ACHN (cell line): ENCODE measurements around the gene NEK9.
"Not testable (repeated sequence)": the region's sequence is repeated elsewhere in the genome, so short reads cannot be mapped to it uniquely, and the experiment has no call there.

ENCODE experiments used
- DNase-seq: peaks from one replicate; pipeline ENCODE4 v3.0.0-alpha.2; 2015
- in situ Hi-C: cut with HindIII; loops from 2 replicates; pipeline ENCODE4 v1.10.0; 2017; ENCODE audit warnings: low sequenced_read_pairs, low pct_ligation_motif_present, low pct_unique_long_range_greater_than_20kb

NEK9 gene

DNA sequence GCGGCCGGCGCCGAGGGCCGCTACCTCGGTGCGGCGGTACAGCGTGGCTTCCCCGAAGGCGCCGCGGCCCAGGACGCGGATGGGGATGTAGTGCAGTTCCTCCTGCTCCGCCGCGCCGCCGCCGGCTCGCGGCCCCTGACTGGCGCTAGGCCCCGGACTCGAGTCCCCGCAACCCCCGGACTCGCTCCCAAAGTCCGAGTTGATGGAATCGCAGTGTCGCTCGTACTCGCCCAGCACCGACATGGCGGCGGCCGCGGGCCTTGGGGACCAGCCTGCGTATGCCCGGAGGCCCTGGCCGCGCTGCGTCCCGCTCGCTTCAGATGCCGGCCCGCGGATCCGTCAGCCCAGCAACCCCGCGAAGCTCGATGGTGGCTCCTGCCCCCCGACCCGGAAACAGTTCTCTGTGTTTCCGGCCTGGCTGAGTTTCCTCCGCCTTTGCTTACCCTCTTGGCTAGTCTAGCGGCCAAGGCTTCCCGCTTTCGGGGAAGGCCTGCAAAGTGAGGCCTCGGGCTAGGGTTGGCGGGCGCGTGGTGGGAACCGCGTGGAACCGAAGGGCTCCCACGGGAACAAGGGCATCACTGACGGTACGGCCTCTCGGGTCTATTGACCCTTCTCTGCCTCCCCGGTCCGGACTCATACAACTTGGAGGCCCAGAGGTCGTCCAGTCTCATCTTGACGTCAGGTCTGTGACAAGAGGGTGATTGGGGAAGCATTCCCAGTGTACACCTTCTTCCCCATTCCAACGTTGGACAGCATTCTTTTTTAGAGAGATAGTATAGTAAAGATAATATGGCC, at the start of gene NEK9:
TSS of gene NEK9 (minus strand) at position 370 of the 795 bp plus-strand sequence. CDS start at position 243, 127 bp downstream.
- in situ Hi-C loops, result no loop called here
- peak; percentile 86 for DNase-seq

GRCh38 chr14:75176142-75176820, 49.4 kb upstream of the NEK9 start, which contains the start of gene TMED10:
Gene TMED10, minus strand, starts transcription at chr14:75176612. Its CDS starts 33 bp downstream, at chr14:75176579.
- DNase-seq, result peak; percentile 79
- in situ Hi-C loops, result no loop called here

- DNase-seq, result no peak
- in situ Hi-C loops, result no loop called here
Measured at GRCh38 chr14:75175677-75176141, 48.9 kb upstream of the NEK9 start.

DNA sequence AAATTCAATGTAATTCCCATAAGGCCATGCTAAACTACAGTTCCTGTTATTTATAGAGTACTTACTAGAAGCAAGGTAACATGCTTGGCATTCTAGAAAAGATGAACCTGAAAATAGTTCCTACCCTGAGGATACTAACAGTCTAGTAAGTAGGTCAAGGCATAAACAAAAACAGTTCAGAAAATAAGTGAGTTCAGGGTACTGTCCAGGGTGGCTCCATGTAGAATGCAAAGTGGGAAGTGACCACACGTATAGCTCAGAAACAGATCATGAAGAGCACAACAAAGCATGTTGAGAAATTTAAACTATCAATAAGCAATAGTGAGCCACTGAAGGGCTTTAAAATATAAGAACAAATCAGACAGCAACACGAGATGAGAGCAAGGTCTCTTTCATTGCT, 47.2 kb upstream of the NEK9 start:
- DNase-seq, result no peak

GRCh38 chr14:75170772-75171171, 43.9 kb upstream of the NEK9 start:
- in situ Hi-C loops, result no loop called here
- no peak for DNase-seq

More for the DNA sequence above, 47.2 kb upstream of the NEK9 start:
- in situ Hi-C loops, result no loop called here

DNA sequence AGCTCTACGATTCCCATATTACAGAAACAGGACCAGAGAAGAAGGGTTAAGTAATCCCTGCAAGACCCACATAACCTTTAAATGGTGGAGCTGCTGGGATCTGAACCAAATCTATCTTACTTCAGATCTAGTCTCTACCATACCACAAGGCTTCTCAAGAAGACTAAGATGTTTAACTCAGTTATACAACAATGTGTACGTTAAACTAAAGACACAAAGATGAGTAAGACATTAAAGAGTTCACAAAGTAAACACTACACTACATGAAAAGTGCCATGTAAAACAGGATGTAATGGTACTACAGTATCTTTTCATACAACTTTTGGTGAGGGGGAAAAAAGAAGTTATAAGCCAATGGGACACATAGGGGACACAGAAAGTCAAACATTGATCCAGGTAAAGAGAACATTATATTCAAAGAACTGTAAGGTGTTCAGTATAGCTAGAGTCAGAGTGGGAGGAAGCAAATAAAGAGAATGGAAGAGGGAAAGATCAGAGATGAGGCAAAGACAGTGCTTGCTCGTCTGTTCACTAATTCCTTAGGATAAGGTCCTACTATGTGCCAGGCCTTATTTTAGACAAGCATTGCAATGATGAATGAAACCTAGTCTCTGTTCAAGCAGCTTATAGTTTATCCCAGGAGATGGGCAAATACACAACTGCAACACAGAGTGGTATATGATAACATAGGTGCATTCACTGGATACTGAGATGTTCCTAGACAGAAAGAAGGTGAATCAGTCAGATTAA, 41.9 kb upstream of the NEK9 start:
- DNase-seq, result no peak
- in situ Hi-C loops, result no loop called here

- in situ Hi-C loops, result no loop called here
- no peak for DNase-seq
Measured at GRCh38 chr14:75167325-75167724, 40.5 kb upstream of the NEK9 start.

DNA sequence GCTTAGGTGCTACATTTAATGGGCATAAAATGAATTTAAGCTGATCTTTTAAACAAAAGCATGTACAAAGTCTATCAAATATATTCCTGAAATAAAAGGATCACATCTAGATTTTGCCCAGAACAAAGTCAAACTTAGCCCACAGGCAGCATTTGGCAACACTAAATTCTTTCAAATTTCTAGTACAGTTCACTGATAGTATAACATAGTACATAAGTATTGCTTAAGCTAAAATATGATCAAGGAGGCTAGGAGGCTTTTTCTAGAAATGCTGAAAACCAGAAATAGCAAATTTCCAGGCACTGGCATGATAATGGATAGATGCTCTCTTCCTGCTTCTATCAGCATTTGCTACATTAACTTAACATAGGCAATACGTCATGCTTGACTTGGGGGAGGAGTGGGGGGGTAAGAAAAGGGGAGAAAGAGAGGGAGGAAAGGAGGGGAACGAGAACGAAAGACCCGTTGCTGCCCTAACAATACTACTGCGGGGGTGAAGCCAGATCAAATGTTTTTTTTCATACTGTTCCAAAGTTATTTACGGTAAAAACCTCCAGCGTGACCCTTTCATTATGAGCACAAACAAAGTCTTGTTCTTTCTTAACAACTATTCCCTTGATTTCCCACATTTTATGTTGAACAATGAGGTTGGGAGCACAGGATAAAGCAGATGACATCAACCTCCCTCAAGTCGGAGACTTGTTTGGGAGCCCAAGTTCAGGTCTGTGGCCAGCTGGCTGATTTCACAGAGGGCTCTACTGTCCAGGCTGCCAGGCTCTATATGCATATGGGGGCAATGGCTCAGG, 38.9 kb upstream of the NEK9 start:
- no peak for DNase-seq
- in situ Hi-C loops, result no loop called here

DNA sequence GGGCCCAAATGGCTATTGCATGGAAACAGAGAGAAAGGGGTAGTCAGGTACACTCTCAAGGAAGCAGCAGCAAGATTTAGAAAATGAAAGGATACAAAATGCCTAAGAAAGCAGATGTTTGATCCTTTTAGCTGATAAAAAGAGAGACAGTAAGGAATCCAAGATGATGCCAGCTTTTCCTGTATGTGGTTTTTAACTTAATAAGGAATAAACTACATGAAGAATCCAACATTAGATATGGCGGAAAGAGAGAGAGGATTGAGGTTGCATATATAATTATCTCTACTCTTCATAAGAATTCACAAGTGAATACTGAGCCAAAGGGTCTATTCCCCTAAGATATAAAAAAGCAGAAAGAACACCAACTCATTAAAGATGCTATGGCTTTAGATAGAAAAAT, 38.0 kb upstream of the NEK9 start:
- in situ Hi-C loops, result no loop called here
- no peak for DNase-seq

DNA sequence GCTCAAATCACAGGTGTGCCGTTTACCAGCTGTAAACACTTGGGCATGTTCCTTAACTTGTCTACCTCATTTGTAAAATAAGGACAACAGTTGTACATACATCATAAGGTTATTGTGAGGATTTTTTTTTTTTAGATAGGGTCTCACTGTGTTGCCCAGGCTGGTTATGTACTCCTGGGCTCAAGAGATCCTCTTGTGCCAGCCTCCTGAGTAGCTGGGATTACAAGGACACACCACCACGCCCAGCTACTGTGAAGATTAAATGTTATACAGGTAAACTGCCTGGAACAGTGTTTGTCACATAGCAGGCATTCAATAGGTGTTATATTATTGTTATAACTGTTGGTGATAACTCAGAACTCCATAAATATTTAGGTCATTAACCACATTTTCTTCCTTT, 36.8 kb upstream of the NEK9 start:
- in situ Hi-C loops, result no loop called here

DNA sequence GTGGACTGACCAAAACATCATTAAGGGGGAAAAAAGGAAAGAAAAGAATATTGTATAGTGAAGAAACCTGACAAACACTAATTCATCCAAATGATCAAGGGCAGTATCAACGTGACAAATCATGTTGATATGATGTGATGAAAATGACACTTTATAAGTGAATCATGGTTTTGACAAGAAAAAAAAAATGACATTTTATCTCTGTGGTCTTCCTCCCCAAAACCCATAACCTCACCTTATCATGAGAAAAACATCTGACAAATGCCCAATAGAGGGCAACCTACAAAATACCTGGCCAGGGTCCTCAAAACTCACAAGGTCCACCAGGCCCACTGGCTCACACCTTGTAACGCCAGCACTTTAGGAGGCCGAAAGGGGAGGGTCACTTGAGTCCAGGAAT, 35.8 kb upstream of the NEK9 start:
- in situ Hi-C loops, result no loop called here
- no peak for DNase-seq

More for the DNA sequence above, 36.8 kb upstream of the NEK9 start:
- no peak for DNase-seq

- no peak for DNase-seq
- in situ Hi-C loops, result no loop called here
Measured at GRCh38 chr14:75158843-75159614, 32.2 kb upstream of the NEK9 start.

GRCh38 chr14:75156901-75157300, 30.1 kb upstream of the NEK9 start:
- no peak for DNase-seq
- in situ Hi-C loops, result no loop called here

DNA sequence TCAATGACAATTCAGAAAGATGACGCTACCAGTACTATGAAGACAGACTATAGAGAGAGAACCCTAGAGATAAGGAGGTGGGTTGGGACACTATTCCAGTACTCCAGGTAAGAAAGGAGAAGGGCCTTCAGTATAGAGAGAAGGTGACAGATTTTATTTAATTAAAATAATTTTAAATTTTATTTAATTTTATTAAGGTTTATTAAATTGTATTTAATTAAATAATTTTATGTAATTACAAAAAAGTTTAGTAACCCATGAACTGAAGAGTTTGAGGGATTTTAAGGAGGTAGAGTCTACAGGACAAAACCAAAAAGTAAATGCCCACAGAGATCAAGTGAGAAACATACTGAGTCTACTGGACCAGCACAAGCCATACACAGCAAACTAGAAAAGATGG, 29.3 kb upstream of the NEK9 start:
- no peak for DNase-seq
- in situ Hi-C loops, result no loop called here

DNA sequence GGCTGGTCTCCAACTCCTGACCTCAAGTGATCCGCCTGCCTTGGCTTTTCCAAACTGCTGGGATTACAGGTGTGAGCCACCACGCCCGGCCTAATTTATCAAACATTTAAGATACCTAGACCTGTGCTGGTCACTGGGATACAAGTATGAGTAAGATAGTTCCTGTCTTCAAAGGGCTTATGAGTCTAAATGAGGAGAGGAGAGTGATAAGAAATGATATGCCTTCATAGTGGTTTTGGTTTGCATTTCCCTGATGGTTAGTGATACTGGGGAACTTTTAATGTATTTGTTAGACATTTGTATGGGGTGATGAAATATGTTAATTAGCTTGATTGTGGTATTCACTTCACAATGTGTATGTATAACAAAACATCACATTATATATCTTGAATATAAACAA, 28.3 kb upstream of the NEK9 start:
- no peak for DNase-seq
- in situ Hi-C loops, result no loop called here

DNA sequence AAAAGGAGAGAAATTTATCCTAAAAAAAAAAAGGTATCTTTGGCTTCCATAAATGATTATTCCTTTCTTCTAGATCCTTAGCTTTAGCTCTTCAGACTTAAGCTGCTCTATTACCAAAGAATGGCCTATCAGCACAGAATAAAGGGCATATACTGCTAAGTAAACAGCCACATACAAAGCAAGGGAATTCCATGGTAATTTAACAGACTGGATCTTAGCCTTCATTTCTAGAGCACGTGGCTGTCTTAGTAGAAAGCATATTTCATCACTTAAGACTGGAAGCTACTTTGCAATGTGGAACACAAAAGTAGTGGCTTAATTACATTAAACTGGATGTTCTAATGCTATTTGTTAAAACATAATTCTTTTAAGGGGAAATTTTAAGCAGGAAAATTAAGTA, 26.4 kb upstream of the NEK9 start:
- in situ Hi-C loops, result no loop called here
- no peak for DNase-seq

- no peak for DNase-seq
- in situ Hi-C loops, result no loop called here
Measured at GRCh38 chr14:75151851-75152250, 25.0 kb upstream of the NEK9 start.

DNA sequence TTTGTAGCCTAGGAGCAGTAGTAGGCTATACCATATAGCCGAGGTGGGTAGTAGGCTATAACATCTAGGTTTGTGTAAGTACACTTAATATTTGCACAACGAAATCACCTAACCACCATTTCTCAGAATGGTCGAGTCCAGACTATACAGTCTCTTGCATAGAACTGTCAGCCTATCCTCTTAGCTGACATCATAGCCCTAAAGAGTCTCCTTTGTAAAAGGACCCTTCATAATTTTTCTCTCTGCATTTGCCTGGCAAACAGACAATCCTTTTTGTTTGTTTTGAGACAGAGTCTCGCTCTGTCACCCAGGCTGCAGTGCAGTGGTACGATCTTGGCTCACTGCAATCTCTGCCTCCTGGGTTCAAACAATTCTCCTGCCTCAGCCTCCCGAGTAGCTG, 23.8 kb upstream of the NEK9 start:
- in situ Hi-C loops, DNase-seq: not testable (repeated sequence)
